ENCODE measurements around the gene EMILIN1. TPM values are rescaled to one million over a fixed set of nuclear protein-coding genes. Genes with fewer than 3 reads are reported as not detected.

EMILIN1 gene
- total RNA-seq, 2 donors from 2014 or later = 1.9 to 2.1 TPM

GRCh38 chr2:27053776-27054175 lies 24.6 kb upstream of the EMILIN1 start:
- no peaks in the 10 kb centered on the region for H3K9me3 ChIP-seq (ENCODE audit: control insufficient read depth, low read length)
- H3K4me1 ChIP-seq (ENCODE audit: control insufficient read depth, insufficient read depth, low read length) = peaks cover 14% of the 10 kb centered on the region
- 79 to 100% methylated on average over 2 to 8 of the region's 8 CpGs for WGBS, 2 experiments (ENCODE audit: insufficient coverage in 1 of 2, insufficient read length in 1 of 2)
- no peaks in the 10 kb centered on the region for H3K27me3 ChIP-seq (ENCODE audit: control insufficient read depth, insufficient read depth, low read length, poor library complexity, severe bottlenecking)
- peaks cover 42% of the 10 kb centered on the region for H3K36me3 ChIP-seq (ENCODE audit: control insufficient read depth, insufficient read depth, low read length)
- H3K4me3 ChIP-seq (ENCODE audit: low read length) = no peak overlapping the region
- H3K9me3 Mint-ChIP-seq = peaks cover 2% of the 10 kb centered on the region
- no peak overlapping the region for H3K27ac ChIP-seq (ENCODE audit: low read depth, low read length)
- H3K4me1 Mint-ChIP-seq = peaks cover 24% of the 10 kb centered on the region
- no peak for TF ChIP-seq CTCF (conservative IDR thresholded peaks at IDR 0.05)
- no peak overlapping the region for H3K9ac ChIP-seq (ENCODE audit: extremely low read depth, low read length, poor library complexity, severe bottlenecking)
- H3K27me3 Mint-ChIP-seq (ENCODE audit: insufficient read depth) = no peaks in the 10 kb centered on the region
- peak overlapping the region; percentile 48 for H3K27ac Mint-ChIP-seq
- no peak for DNase-seq
- H3K4me3 Mint-ChIP-seq = no peak overlapping the region
- peaks cover 42% of the 10 kb centered on the region for H3K36me3 Mint-ChIP-seq (ENCODE audit: low read depth)

- Mint-ChIP-seq H3K9me3 (peaks cover 2% of the 10 kb centered on the region), H3K36me3 (ENCODE audit: low read depth) (peaks cover 47% of the 10 kb centered on the region), H3K27ac (no peak overlapping the region), H3K27me3 (ENCODE audit: insufficient read depth) (no peaks in the 10 kb centered on the region), H3K4me3 (no peak overlapping the region), H3K4me1 (peaks cover 18% of the 10 kb centered on the region)
- TF ChIP-seq CTCF (conservative IDR thresholded peaks at IDR 0.05) = no peak
- no peaks in the 10 kb centered on the region for H3K9me3 ChIP-seq (ENCODE audit: control insufficient read depth, low read length)
- no peak overlapping the region for H3K4me3 ChIP-seq (ENCODE audit: low read length)
- peaks cover 42% of the 10 kb centered on the region for H3K36me3 ChIP-seq (ENCODE audit: control insufficient read depth, insufficient read depth, low read length)
- H3K27me3 ChIP-seq (ENCODE audit: control insufficient read depth, insufficient read depth, low read length, poor library complexity, severe bottlenecking) = no peaks in the 10 kb centered on the region
- H3K9ac ChIP-seq (ENCODE audit: extremely low read depth, low read length, poor library complexity, severe bottlenecking) = no peak overlapping the region
- 97 to 100% methylated on average over 6 to 11 of the region's 11 CpGs for WGBS, 2 experiments (ENCODE audit: insufficient coverage in 1 of 2, insufficient read length in 1 of 2)
- peaks cover 14% of the 10 kb centered on the region for H3K4me1 ChIP-seq (ENCODE audit: control insufficient read depth, insufficient read depth, low read length)
- DNase-seq = no peak
- H3K27ac ChIP-seq (ENCODE audit: low read depth, low read length) = no peak overlapping the region
Measured at GRCh38 chr2:27054721-27055120, 23.7 kb upstream of the EMILIN1 start.

- H3K4me3 Mint-ChIP-seq = no peak overlapping the region
- H3K36me3 Mint-ChIP-seq (ENCODE audit: low read depth) = peaks cover 53% of the 10 kb centered on the region
- WGBS, 2 experiments (ENCODE audit: insufficient coverage in 1 of 2, insufficient read length in 1 of 2) = 88 to 92% methylated on average over 4 to 6 of the region's 6 CpGs
- no peaks in the 10 kb centered on the region for H3K9me3 Mint-ChIP-seq
- Histone ChIP-seq H3K4me3 (ENCODE audit: low read length) (no peak overlapping the region), H3K9ac (ENCODE audit: extremely low read depth, low read length, poor library complexity, severe bottlenecking) (no peak overlapping the region), H3K9me3 (ENCODE audit: control insufficient read depth, low read length) (no peaks in the 10 kb centered on the region), H3K27me3 (ENCODE audit: control insufficient read depth, insufficient read depth, low read length, poor library complexity, severe bottlenecking) (no peaks in the 10 kb centered on the region), H3K4me1 (ENCODE audit: control insufficient read depth, insufficient read depth, low read length) (peaks cover 14% of the 10 kb centered on the region), H3K27ac (ENCODE audit: low read depth, low read length) (no peak overlapping the region), H3K36me3 (ENCODE audit: control insufficient read depth, insufficient read depth, low read length) (peaks cover 51% of the 10 kb centered on the region)
- H3K27me3 Mint-ChIP-seq (ENCODE audit: insufficient read depth) = no peaks in the 10 kb centered on the region
- H3K4me1 Mint-ChIP-seq = peaks cover 16% of the 10 kb centered on the region
- no peak overlapping the region for H3K27ac Mint-ChIP-seq
- DNase-seq = no peak
- no peak for TF ChIP-seq CTCF (conservative IDR thresholded peaks at IDR 0.05)
Measured at GRCh38 chr2:27057184-27057583, 21.2 kb upstream of the EMILIN1 start.

Data from endodermal cell (in vitro differentiated cells).